GM12891 (cell line): ENCODE results near the gene FBLL1.
"Not testable (repeated sequence)": the region's sequence is repeated elsewhere in the genome, so short reads cannot be mapped to it uniquely, and the experiment has no call there.

ENCODE experiments used
- DNase-seq: peaks from one replicate; pipeline ENCODE4 v3.0.0; 2011; ENCODE audit warnings: low spot score; ENCODE audit not compliant: insufficient read length
- FAIRE-seq: peaks from 2 replicates; lab custom pipeline; 2011; peaks lifted over from hg19 to GRCh38; lab: Jason Lieb, UNC
- PAX5 ChIP-seq: IDR thresholded peaks from 2 replicates; pipeline ENCODE4 v1.6.1; 2011; ENCODE audit warnings: low read length, moderate library complexity, mild to moderate bottlenecking; ENCODE audit not compliant: insufficient read depth, severe bottlenecking
- POLR2A ChIP-seq: IDR thresholded peaks from 2 replicates; pipeline ENCODE4 v1.6.1; 2011; ENCODE audit warnings: low read depth, low read length, control low read depth
- POLR2AphosphoS5 ChIP-seq: IDR thresholded peaks from 2 replicates; pipeline ENCODE4 v1.6.1; 2011; ENCODE audit warnings: low read depth, low read length, control low read depth
- POU2F2 ChIP-seq: IDR thresholded peaks from 2 replicates; pipeline ENCODE4 v1.6.1; 2011; ENCODE audit warnings: low read depth, mild to moderate bottlenecking, control low read depth, low read length, moderate library complexity
- SPI1 ChIP-seq: IDR thresholded peaks from 2 replicates; pipeline ENCODE4 v1.6.1; 2011; ENCODE audit warnings: low read depth, low read length, control low read depth
- TAF1 ChIP-seq: IDR thresholded peaks from 2 replicates; pipeline ENCODE4 v1.6.1; 2011; ENCODE audit warnings: low read depth, low read length, control low read depth

Gene FBLL1

DNA sequence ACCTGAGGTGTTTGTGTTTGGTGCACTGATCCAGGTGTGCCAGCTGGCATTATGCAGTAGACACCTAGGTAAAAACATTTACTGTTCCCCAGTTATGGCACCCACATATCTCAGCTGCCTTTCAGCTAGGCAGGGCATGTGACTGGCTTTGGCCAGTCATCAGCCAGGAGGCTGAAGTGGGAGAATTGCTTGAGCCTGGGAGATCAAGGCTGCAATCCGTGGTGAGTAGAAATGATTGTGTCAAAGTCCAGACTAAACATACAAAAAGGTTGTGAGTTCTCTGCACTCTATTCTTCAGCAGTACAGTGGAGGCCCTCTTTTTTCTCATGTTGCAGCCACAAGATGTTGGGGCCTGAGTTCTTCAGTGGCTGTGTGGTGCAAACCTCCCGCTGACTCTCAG lies 3.2 kb upstream of the FBLL1 start:
- TF ChIP-seq POU2F2, result no peak
- TF ChIP-seq POLR2AphosphoS5, result no peak
- TF ChIP-seq PAX5, result no peak
- no peak for TF ChIP-seq POLR2A
- no peak for TF ChIP-seq SPI1
- no peak for TF ChIP-seq TAF1
- DNase-seq (no peak), FAIRE-seq (no peak)

DNA sequence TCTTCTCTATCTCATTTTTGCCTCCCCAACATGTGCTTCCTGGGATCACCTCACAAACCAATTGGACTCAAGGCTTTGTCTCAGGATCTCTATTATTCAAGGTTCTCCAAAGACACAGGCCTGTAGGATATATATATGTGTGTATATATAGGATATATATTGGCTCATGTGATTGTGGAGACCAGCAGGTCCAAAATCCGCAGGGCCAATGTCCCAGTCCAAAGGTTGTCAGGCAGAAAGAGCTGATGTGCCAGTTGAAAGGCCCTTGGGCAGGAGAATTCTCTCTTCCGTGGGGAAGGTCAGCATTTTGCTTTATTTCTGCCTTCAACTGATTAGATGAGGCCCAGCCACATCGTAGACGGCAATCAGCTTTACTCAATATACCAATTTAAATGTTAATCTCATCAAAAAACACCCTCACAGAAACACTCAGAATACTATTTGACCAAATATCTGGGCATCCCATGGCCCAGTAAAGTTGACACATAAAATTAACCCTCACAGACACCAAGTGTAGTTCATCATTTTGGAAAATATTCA lies 1.3 kb upstream of the FBLL1 start:
- FAIRE-seq (no peak), DNase-seq (no peak)
- no peak for TF ChIP-seq SPI1

DNA sequence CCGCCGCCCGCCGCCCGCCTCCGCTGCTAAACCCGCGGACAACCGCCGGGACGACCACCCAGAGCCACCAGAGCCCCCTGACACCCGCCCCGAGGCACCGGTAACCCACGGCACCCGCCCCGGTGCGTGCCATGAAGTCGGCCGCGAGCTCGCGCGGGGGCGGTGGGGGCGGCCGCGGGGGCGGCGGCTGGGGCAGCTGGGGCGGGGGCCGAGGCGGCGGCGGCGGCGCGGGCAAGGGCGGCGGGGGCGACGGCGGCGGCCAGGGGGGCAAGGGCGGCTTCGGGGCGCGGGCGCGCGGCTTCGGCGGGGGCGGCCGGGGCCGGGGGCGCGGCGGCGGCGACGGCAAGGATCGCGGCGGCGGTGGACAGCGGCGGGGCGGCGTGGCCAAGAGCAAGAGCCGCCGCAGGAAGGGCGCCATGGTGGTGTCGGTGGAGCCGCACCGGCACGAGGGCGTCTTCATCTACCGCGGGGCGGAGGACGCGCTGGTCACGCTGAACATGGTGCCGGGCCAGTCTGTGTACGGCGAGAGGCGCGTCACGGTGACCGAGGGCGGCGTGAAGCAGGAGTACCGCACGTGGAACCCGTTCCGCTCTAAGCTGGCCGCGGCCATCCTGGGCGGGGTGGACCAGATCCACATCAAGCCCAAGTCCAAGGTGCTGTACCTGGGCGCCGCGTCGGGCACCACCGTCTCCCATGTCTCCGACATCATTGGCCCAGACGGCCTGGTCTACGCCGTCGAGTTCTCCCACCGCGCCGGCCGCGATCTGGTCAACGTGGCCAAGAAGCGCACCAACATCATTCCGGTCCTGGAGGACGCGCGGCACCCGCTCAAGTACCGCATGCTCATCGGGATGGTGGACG lies 499 bp downstream of the FBLL1 start:
- TF ChIP-seq SPI1 (no peak), PAX5 (no peak), TAF1 (no peak), POU2F2 (no peak), POLR2A (no peak), POLR2AphosphoS5 (no peak)
- no peak for FAIRE-seq
- DNase-seq, result no peak

DNA sequence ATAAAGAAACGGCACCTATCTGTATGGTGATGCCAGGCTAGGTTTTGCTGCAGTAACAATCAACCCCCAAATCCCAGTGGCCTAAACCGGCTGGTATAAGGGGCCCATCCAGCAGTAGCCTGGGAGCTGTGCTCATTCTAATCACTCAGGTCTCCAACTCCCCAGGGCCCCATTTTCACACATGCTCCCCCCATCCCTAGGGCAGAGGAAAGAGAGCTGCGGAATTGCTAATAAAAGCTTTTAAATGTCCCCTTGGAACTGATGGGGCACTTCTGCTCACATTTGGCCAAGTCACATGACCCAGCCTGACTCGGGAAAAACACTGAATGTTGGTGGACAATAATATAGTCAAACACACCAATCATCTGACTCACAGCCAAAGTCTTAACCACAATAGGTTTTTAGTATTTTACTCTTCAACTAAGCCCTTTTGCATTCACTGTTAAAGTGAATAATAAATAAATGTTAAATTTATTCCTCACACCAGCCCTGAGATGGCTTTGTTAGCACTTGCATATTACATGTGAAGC lies 1.6 kb downstream of the FBLL1 start:
- DNase-seq (no peak), FAIRE-seq (no peak)
- TF ChIP-seq SPI1 (no peak), PAX5 (no peak), TAF1 (no peak), POU2F2 (no peak)

DNA sequence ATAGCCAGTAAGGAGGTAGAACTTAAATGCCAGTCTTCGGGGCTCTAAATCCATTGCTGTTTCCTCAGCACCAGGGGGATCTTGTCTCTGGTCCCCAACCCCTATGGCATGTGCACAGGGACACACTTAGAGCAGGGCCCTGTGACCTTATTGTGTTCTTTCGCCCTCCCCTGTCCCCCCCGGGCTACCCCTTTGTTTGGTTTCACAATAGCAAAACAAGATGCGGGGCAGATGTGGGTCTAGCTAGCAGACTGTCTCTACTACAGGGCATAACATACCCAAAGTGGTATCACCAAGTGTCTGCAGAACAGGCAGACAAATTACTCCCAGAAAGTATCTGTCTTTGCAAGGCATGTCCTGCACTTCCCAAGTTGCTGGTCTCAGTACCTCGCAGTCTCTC lies 2.1 kb downstream of the FBLL1 start:
- DNase-seq, result no peak
- FAIRE-seq, result no peak
- no peak for TF ChIP-seq POLR2A
- no peak for TF ChIP-seq POU2F2
- TF ChIP-seq SPI1, result no peak
- TF ChIP-seq POLR2AphosphoS5, result no peak
- no peak for TF ChIP-seq PAX5
- no peak for TF ChIP-seq TAF1

DNA sequence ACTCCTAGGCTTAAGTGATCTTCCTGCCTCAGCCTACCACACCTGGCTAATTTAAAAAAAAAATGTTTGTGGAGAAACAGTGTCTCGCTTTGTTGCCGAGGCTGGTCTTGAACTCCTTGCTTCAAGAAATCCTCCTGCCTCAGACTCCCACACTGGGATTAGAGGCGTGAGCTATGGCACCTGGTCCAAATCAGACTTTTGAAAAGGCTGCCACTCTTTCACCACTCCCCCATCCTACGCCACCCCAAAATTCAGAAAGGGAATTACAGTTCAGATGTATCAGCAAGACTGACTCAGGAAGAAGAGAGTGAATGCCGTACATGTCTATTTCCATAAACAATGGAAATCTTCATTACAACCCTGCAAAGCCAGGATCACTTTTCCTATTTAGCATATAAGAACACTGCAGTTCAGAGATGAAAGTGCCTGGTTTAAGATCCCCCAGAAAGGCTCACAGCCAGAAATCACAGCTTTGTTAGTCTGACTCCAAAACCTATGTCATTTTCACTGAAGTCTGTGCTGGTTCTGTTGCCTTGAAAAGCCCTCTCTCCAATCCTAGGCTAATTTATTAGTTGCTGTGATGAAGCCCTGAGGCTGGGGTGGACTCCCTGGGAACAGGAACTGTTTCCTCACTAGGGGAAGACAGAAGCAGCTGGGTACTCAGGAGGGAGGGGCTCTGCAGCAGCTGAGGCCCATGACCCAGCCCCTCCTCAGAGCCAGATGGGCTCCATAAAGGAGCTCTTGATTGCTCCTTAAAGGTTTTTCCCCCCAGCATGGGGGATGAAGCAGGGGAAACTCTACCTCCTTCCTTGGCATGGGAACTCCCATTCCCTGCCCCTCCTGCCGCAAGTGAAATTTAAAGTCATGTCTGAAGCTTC lies 3.1 kb downstream of the FBLL1 start:
- DNase-seq, result no peak
- TF ChIP-seq PAX5 (no peak), SPI1 (no peak), POLR2AphosphoS5 (no peak), POLR2A (no peak), TAF1 (no peak), POU2F2 (no peak)
- no peak for FAIRE-seq

DNA sequence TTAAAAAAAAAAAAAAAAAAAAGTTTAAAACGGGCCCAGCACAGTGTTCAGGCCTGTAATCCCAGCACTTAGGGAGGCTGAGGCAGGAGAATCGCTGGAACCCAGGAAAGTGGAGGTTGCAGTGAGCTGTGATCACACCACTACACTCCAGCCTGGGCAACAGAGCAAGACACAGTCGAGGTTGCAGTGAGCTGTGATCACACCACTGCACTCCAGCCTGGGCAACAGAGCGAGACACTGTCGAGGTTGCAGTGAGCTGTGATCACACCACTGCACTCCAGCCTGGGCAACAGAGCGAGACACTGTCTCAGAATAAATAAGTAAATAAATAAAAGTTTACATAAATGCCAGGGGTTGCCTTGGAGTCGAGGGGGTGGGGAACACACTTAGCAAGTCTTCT lies 5.2 kb downstream of the FBLL1 start:
- not testable (repeated sequence) for DNase-seq, FAIRE-seq

DNA sequence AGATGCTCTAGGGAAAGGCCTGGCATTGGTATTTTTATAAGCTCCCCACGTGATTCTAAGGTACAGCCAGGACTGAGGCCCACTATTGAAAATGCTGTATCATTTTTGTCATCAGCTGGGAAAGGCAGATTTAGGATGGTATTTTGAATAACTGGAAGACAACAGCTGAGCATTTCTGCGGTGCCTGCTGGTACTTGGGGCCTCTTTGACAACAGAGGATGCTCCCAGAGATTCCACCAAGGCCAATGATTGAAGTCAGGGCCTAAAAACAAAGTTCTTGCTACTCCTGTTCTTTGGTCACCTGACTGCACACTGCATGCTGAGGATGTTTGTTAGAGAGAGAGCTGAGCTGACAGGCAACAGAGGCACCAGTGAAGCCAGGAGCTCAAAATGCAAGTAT lies 8.1 kb downstream of the FBLL1 start:
- TF ChIP-seq PAX5, result no peak
- no peak for TF ChIP-seq TAF1
- no peak for TF ChIP-seq SPI1
- no peak for TF ChIP-seq POU2F2
- TF ChIP-seq POLR2A, result no peak
- no peak for TF ChIP-seq POLR2AphosphoS5
- no peak for DNase-seq
- FAIRE-seq, result no peak

DNA sequence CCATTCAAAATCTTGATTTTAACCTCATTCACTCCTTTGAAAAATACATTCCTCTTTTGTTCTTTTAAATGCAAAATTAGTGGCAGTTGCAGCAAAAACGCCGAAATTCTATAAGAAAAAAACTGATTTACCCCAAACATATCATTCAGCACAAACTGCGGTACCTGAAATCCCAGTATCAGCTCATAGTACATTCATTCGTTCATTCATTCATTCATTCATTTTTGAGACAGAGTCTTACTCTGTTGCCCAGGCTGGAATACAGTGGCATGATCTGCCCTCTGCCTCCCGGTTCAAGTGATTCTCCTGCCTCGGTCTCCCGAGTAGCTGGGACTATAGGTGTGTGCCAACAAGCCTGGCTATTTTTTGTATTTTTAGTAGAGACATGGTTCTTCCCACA lies 20.4 kb downstream of the FBLL1 start:
- no peak for FAIRE-seq
- no peak for TF ChIP-seq TAF1
- DNase-seq, result no peak

DNA sequence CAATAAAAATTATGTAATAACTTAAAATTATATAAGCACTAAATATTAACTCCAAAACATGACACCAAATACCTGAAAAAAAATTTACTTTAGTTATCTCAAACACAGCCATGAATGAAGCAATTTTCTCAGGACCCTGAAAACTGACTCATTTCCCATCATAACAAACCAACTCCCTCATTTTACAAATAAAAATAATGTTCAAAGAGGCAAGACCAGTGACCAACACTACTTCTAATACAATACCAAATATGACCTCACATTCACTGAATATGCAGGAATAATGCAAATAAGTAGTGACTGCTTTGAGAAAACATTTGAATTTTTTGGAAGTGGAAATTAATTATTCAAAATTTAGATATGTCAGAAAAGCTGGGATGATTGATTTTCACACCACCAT lies 21.6 kb downstream of the FBLL1 start:
- DNase-seq (no peak), FAIRE-seq (no peak)

More for the DNA sequence above, 21.6 kb downstream of the FBLL1 start:
- TF ChIP-seq POLR2AphosphoS5 (no peak), POLR2A (no peak), TAF1 (no peak), PAX5 (no peak), POU2F2 (no peak), SPI1 (no peak)
